GM20431 (cell line): ENCODE data around the gene BOLA1.
"Not testable (repeated sequence)": the region's sequence is repeated elsewhere in the genome, so short reads cannot be mapped to it uniquely, and the experiment has no call there.

ENCODE experiments used
- in situ Hi-C: fragments of 300-500 bp; cut with MseI, MboI; formaldehyde crosslinking; loops from one replicate; pipeline ENCODE4 v1.15.0; 2020; ENCODE audit warnings: low sequenced_read_pairs; ENCODE audit not compliant: unreplicated experiment

Gene BOLA1

GRCh38 chr1:149899460-149900284 is at the start of gene BOLA1:
Gene BOLA1, plus strand, starts transcription at chr1:149899568. Its CDS starts 492 bp downstream, at chr1:149900060.
- in situ Hi-C loops, result no loop called here

- in situ Hi-C loops, result no loop called here
These were observed 49.4 kb upstream of the BOLA1 start for GRCh38 chr1:149849947-149850360.

- in situ Hi-C loops, result not testable (repeated sequence)
These were observed 48.5 kb upstream of the BOLA1 start for GRCh38 chr1:149850732-149851345.

GRCh38 chr1:149851585-149852213 is 47.7 kb upstream of the BOLA1 start:
- in situ Hi-C loops, result not testable (repeated sequence)

GRCh38 chr1:149852263-149852662 is 47.1 kb upstream of the BOLA1 start:
- in situ Hi-C loops, result not testable (repeated sequence)

GRCh38 chr1:149860271-149860670 is 39.1 kb upstream of the BOLA1 start:
- in situ Hi-C loops, result not testable (repeated sequence)

GRCh38 chr1:149860684-149861496 is 38.5 kb upstream of the BOLA1 start:
- in situ Hi-C loops, result not testable (repeated sequence)

GRCh38 chr1:149861497-149862054 is 37.8 kb upstream of the BOLA1 start:
- in situ Hi-C loops, result not testable (repeated sequence)

- in situ Hi-C loops, result not testable (repeated sequence)
These were observed 32.5 kb upstream of the BOLA1 start for GRCh38 chr1:149866887-149867286.

- in situ Hi-C loops, result not testable (repeated sequence)
These were observed 26.3 kb upstream of the BOLA1 start for GRCh38 chr1:149873060-149873459.

- in situ Hi-C loops, result no loop called here
These were observed 22.0 kb upstream of the BOLA1 start for GRCh38 chr1:149877211-149877946.

GRCh38 chr1:149879556-149879955 is 19.8 kb upstream of the BOLA1 start:
- in situ Hi-C loops, result no loop called here

- in situ Hi-C loops, result no loop called here
These were observed 17.5 kb upstream of the BOLA1 start for GRCh38 chr1:149881876-149882275.

GRCh38 chr1:149883598-149884247 is 15.6 kb upstream of the BOLA1 start:
- in situ Hi-C loops, result no loop called here

- in situ Hi-C loops, result no loop called here
These were observed 14.7 kb upstream of the BOLA1 start for GRCh38 chr1:149884433-149885338.

GRCh38 chr1:149885339-149886120 is 13.8 kb upstream of the BOLA1 start:
- in situ Hi-C loops, result no loop called here

- in situ Hi-C loops, result not testable (repeated sequence)
These were observed 13.3 kb upstream of the BOLA1 start for GRCh38 chr1:149886121-149886395.
